RPMI7951 (cell line): Measurements from ENCODE around the gene AGBL1. TPM values are rescaled to one million over a fixed set of nuclear protein-coding genes. Genes with fewer than 3 reads are reported as not detected.

ENCODE experiments used
- DNase-seq: peaks from one replicate; pipeline ENCODE4 v3.0.0-alpha.2; 2012; ENCODE audit warnings: low read depth
- total RNA-seq: library from RNA; depleted of rRNA; stranded (reverse); fragments of >200 nt; shearing (Covaris generic); gene quantifications from 2 replicates; pipeline ENCODE4 v1.2.3, GENCODE V29; 2014

Gene AGBL1
- total RNA-seq, 1 experiment from 2014 or later, result not detected

- DNase-seq, result no peak
These were observed 730.7 kb downstream of the AGBL1 start for GRCh38 chr15:86810329-86810728.

GRCh38 chr15:86813892-86814291 lies 734.2 kb downstream of the AGBL1 start:
- DNase-seq, result no peak

- peak; percentile 39 for DNase-seq
These were observed 749.6 kb downstream of the AGBL1 start for GRCh38 chr15:86829245-86829644.

GRCh38 chr15:86830304-86830703 lies 750.6 kb downstream of the AGBL1 start:
- peak; percentile 43 for DNase-seq

GRCh38 chr15:86833595-86833994 lies 753.9 kb downstream of the AGBL1 start:
- no peak for DNase-seq

GRCh38 chr15:86834115-86834863 lies 754.6 kb downstream of the AGBL1 start:
- no peak for DNase-seq

GRCh38 chr15:86837294-86838061 lies 757.8 kb downstream of the AGBL1 start:
- DNase-seq, result peak; percentile 87

GRCh38 chr15:86839502-86839901 lies 759.8 kb downstream of the AGBL1 start:
- no peak for DNase-seq

GRCh38 chr15:86840996-86841395 lies 761.3 kb downstream of the AGBL1 start:
- no peak for DNase-seq

- no peak for DNase-seq
These were observed 762.5 kb downstream of the AGBL1 start for GRCh38 chr15:86842199-86842598.

GRCh38 chr15:86846036-86846435 lies 766.4 kb downstream of the AGBL1 start:
- peak; percentile 21 for DNase-seq

- DNase-seq, result no peak
These were observed 769.5 kb downstream of the AGBL1 start for GRCh38 chr15:86849136-86849535.

GRCh38 chr15:86849558-86850285 lies 770.1 kb downstream of the AGBL1 start:
- no peak for DNase-seq

GRCh38 chr15:86850939-86851338 lies 771.3 kb downstream of the AGBL1 start:
- DNase-seq, result no peak

- DNase-seq, result peak; percentile 52
These were observed 773.1 kb downstream of the AGBL1 start for GRCh38 chr15:86852741-86853140.

GRCh38 chr15:86854176-86854575 lies 774.5 kb downstream of the AGBL1 start:
- DNase-seq, result no peak

GRCh38 chr15:86855307-86856291 lies 775.9 kb downstream of the AGBL1 start:
- peak; percentile 89 for DNase-seq

GRCh38 chr15:86857701-86858100 lies 778.0 kb downstream of the AGBL1 start:
- DNase-seq, result no peak

- DNase-seq, result peak; percentile 99
These were observed 783.7 kb downstream of the AGBL1 start for GRCh38 chr15:86863226-86863915.

GRCh38 chr15:86865920-86866319 lies 786.2 kb downstream of the AGBL1 start:
- no peak for DNase-seq

- peak; percentile 64 for DNase-seq
These were observed 791.2 kb downstream of the AGBL1 start for GRCh38 chr15:86870846-86871245.
